ENCODE results near the gene SP2. TPM values are rescaled to one million over a fixed set of nuclear protein-coding genes. Genes with fewer than 3 reads are reported as not detected.

SP2 gene
- total RNA-seq, 2 experiments from 2014 or later = 24.6 to 25.6 TPM

DNA sequence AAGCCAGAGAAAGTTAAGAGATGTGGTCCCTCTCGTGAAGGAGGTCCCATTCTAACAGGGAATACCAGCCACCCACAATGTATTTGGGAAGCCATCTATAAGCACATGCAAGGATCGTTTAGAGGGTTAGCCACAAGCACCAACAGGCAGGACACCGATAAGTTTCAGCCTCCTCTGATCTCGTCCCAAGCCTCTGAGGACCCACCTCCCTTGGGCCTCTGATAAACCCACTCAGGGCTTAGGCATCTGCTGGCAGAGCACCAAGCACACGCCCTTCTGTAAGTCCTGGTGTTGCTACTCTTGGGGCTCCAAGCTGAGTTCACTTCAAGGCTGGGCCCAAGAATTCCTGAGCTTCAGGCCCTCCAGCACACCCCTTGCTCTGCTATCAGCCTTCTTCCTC, 39.9 kb downstream of the SP2 start:
- CTCF ChIA-PET = interaction anchor here (0.9 to 4.2 kb wide), 2 partner anchors 11 to 35 kb away, joined by 3 to 23 read pairs; partner anchors contain the start of gene CDK5RAP3
- peaks cover 5% of the 10 kb centered on the region for H3K36me3 Mint-ChIP-seq (ENCODE audit: low read depth)
- POLR2A ChIA-PET = no interaction called here
- no peaks in the 10 kb centered on the region for H3K27me3 Mint-ChIP-seq
- peaks cover 13% of the 10 kb centered on the region for H3K4me1 Mint-ChIP-seq
- no peak overlapping the region for H3K27ac Mint-ChIP-seq
- no peaks in the 10 kb centered on the region for H3K9me3 Mint-ChIP-seq
- no peak overlapping the region for H3K4me3 Mint-ChIP-seq
- DNase-seq = no peak

GRCh38 chr17:47937941-47938340, 41.9 kb downstream of the SP2 start:
- H3K9me3 Mint-ChIP-seq = no peaks in the 10 kb centered on the region
- DNase-seq = no peak
- ChIA-PET CTCF (interaction anchor here (1.8 to 4.2 kb wide), 2 partner anchors 9 to 96 kb away, joined by 5 to 23 read pairs; partner anchors contain the start of gene SCRN2), POLR2A (no interaction called here)
- peaks cover 2% of the 10 kb centered on the region for H3K36me3 Mint-ChIP-seq (ENCODE audit: low read depth)
- no peak overlapping the region for H3K4me3 Mint-ChIP-seq
- H3K27me3 Mint-ChIP-seq = no peaks in the 10 kb centered on the region
- no peak overlapping the region for H3K27ac Mint-ChIP-seq
- H3K4me1 Mint-ChIP-seq = peaks cover 27% of the 10 kb centered on the region

- POLR2A ChIA-PET = interaction anchor here (0.5 to 4.6 kb wide), 15 partner anchors 9 to 1250 kb away, joined by 3 to 39 read pairs (median 4); partner anchors contain the start of genes CBX1, CDK5RAP3, KPNB1 and LRRC46
Observed at GRCh38 chr17:47941246-47942095, 45.4 kb downstream of the SP2 start, which contains the start of gene PNPO. Gene PNPO, plus strand, starts transcription at chr17:47941571. Its CDS starts 105 bp downstream, at chr17:47941676.

GRCh38 chr17:47942096-47942510, 46.1 kb downstream of the SP2 start:
- no peaks in the 10 kb centered on the region for H3K9me3 Mint-ChIP-seq
- ChIA-PET CTCF (interaction anchor here (0.6 to 12.8 kb wide), 8 partner anchors 9 to 112 kb away, joined by 3 to 229 read pairs (median 6); partner anchors contain the start of genes CDK5RAP3, LRRC46, MRPL10 and SCRN2), POLR2A (interaction anchor here (1.1 to 4.6 kb wide), 10 partner anchors 8 to 1250 kb away, joined by 3 to 39 read pairs (median 7); partner anchors contain the start of genes CDK5RAP3, KPNB1, LRRC46 and MRPL10)
- H3K4me3 Mint-ChIP-seq = peak overlapping the region; percentile 77
- peak overlapping the region; percentile 80 for H3K27ac Mint-ChIP-seq
- DNase-seq = no peak
- peaks cover 33% of the 10 kb centered on the region for H3K36me3 Mint-ChIP-seq (ENCODE audit: low read depth)
- no peaks in the 10 kb centered on the region for H3K27me3 Mint-ChIP-seq
- peaks cover 58% of the 10 kb centered on the region for H3K4me1 Mint-ChIP-seq

More at GRCh38 chr17:47941246-47942095, 45.4 kb downstream of the SP2 start, which contains the start of gene PNPO:
- Mint-ChIP-seq H3K27me3 (no peaks in the 10 kb centered on the region), H3K36me3 (ENCODE audit: low read depth) (peaks cover 26% of the 10 kb centered on the region), H3K27ac (peak within 1 kb of the TSS; percentile 80), H3K9me3 (no peaks in the 10 kb centered on the region), H3K4me1 (peaks cover 56% of the 10 kb centered on the region), H3K4me3 (peak within 1 kb of the TSS; percentile 77)
- peak; percentile 97 for DNase-seq
- CTCF ChIA-PET = interaction anchor here (0.8 to 12.8 kb wide), 13 partner anchors 9 to 138 kb away, joined by 3 to 229 read pairs (median 3); partner anchors contain the start of genes CDK5RAP3, LRRC46, MRPL10 and SCRN2

GRCh38 chr17:47942568-47942967, 46.5 kb downstream of the SP2 start:
- DNase-seq = no peak
- CTCF ChIA-PET = interaction anchor here (0.6 to 12.8 kb wide), 5 partner anchors 12 to 102 kb away, joined by 4 to 229 read pairs (median 6); partner anchors contain the start of genes CDK5RAP3 and SCRN2
- peaks cover 34% of the 10 kb centered on the region for H3K36me3 Mint-ChIP-seq (ENCODE audit: low read depth)
- H3K9me3 Mint-ChIP-seq = no peaks in the 10 kb centered on the region
- POLR2A ChIA-PET = interaction anchor here (1.1 to 4.6 kb wide), 6 partner anchors 8 to 1249 kb away, joined by 3 to 39 read pairs (median 13); partner anchors contain the start of genes CDK5RAP3, KPNB1 and SP2
- no peaks in the 10 kb centered on the region for H3K27me3 Mint-ChIP-seq
- peak overlapping the region; percentile 80 for H3K27ac Mint-ChIP-seq
- H3K4me1 Mint-ChIP-seq = peaks cover 60% of the 10 kb centered on the region
- peak overlapping the region; percentile 77 for H3K4me3 Mint-ChIP-seq

- ChIA-PET POLR2A (interaction anchor here (1.1 to 1.5 kb wide), 3 partner anchors 26 to 73 kb away, joined by 4 to 5 read pairs (median 5); partner anchors contain the start of gene CDK5RAP3), CTCF (interaction anchor here (1.3 to 12.8 kb wide), 5 partner anchors 11 to 69 kb away, joined by 3 to 229 read pairs (median 30); partner anchors contain the start of genes CDK5RAP3 and PRR15L)
- DNase-seq = peak; percentile 31
- H3K27ac Mint-ChIP-seq = peak overlapping the region; percentile 76
- peaks cover 39% of the 10 kb centered on the region for H3K36me3 Mint-ChIP-seq (ENCODE audit: low read depth)
- H3K9me3 Mint-ChIP-seq = no peaks in the 10 kb centered on the region
- no peaks in the 10 kb centered on the region for H3K27me3 Mint-ChIP-seq
- H3K4me1 Mint-ChIP-seq = peaks cover 69% of the 10 kb centered on the region
- H3K4me3 Mint-ChIP-seq = no peak overlapping the region
Observed at GRCh38 chr17:47945080-47945479, 49.0 kb downstream of the SP2 start.

GRCh38 chr17:47945529-47946508, 49.8 kb downstream of the SP2 start:
- Mint-ChIP-seq H3K27me3 (no peaks in the 10 kb centered on the region), H3K4me3 (no peak overlapping the region)
- POLR2A ChIA-PET = interaction anchor here (1.1 to 1.6 kb wide), 4 partner anchors 25 to 72 kb away, joined by 4 to 8 read pairs (median 5); partner anchors contain the start of gene CDK5RAP3

GRCh38 chr17:47946516-47946915, 50.5 kb downstream of the SP2 start:
- Mint-ChIP-seq H3K4me1 (peaks cover 60% of the 10 kb centered on the region), H3K27ac (no peak overlapping the region), H3K4me3 (no peak overlapping the region), H3K27me3 (no peaks in the 10 kb centered on the region), H3K36me3 (ENCODE audit: low read depth) (peaks cover 37% of the 10 kb centered on the region), H3K9me3 (no peaks in the 10 kb centered on the region)
- CTCF ChIA-PET = interaction anchor here (0.6 to 12.8 kb wide), 33 partner anchors 9 to 297 kb away, joined by 3 to 229 read pairs (median 4); partner anchors contain the start of genes CDK5RAP3, KPNB1, LRRC46 and MRPL10
- DNase-seq = no peak
- POLR2A ChIA-PET = interaction anchor here (0.6 to 1.6 kb wide), 5 partner anchors 24 to 118 kb away, joined by 3 to 8 read pairs (median 4); partner anchors contain the start of genes CDK5RAP3 and SCRN2

More at GRCh38 chr17:47945529-47946508, 49.8 kb downstream of the SP2 start:
- Mint-ChIP-seq H3K27ac (peak overlapping the region; percentile 76), H3K9me3 (no peaks in the 10 kb centered on the region), H3K4me1 (peaks cover 65% of the 10 kb centered on the region), H3K36me3 (ENCODE audit: low read depth) (peaks cover 39% of the 10 kb centered on the region)
- CTCF ChIA-PET = interaction anchor here (0.6 to 12.8 kb wide), 13 partner anchors 10 to 297 kb away, joined by 3 to 229 read pairs (median 5); partner anchors contain the start of genes CDK5RAP3, KPNB1 and PRR15L
- DNase-seq = no peak

DNA sequence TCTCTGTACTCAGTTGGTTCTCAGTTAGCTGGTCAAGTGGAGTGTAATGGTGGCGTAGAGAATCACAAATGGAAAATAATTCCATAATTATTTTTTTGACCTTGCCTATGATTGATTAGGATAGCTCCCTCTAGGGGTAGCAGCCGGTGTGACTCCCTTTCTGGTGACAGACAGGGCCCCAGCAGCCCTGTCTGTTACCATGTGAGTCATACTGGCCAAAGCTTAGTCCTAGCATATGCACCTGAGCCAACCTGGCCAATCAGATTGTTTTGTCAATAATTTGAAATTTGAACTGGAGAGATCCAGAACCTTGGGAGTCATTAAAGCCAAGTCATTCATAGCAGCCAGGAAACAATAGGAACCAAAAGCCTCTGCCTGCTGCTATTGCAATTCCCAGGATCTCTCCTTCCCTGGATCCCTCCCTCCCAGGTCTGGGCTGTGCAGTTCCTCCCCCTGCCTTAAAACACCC, 50.9 kb downstream of the SP2 start:
- DNase-seq = peak; percentile 84
- Mint-ChIP-seq H3K27ac (peak overlapping the region; percentile 34), H3K9me3 (no peaks in the 10 kb centered on the region), H3K36me3 (ENCODE audit: low read depth) (peaks cover 37% of the 10 kb centered on the region), H3K27me3 (no peaks in the 10 kb centered on the region), H3K4me1 (peaks cover 59% of the 10 kb centered on the region), H3K4me3 (no peak overlapping the region)
- CTCF ChIA-PET = interaction anchor here (0.6 to 12.8 kb wide), 39 partner anchors 9 to 709 kb away, joined by 3 to 229 read pairs (median 4); partner anchors contain the start of genes CDK5RAP3, KPNB1, LRRC46 and MRPL10
- POLR2A ChIA-PET = interaction anchor here (0.6 to 1.6 kb wide), 6 partner anchors 24 to 117 kb away, joined by 3 to 8 read pairs (median 4); partner anchors contain the start of genes CDK5RAP3 and SCRN2

DNA sequence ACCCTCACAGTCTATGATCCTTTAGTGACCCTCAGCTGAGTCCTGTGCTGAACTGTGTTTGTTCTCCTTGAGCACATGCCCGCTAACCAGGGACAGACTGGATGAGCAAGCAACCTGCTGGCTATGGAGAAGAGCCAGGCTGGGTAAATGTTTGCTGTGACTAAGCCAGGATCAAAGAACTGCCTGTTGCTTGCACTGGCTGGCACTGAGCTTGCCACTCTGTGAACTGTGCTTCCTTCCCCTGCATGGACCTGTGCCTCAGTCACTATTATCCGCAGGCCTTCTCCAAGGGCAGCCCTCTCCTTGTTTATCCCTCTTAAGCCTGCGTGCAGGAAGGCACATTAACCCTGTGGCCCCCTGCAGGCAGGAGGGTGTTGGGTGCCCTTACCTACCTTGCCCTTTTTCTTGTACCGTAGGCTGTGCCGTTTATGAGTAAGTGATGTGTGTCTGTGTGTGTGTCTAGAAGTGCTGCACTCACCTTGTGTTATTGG, 52.7 kb downstream of the SP2 start:
- ChIA-PET CTCF (interaction anchor here (1.5 to 12.8 kb wide), 12 partner anchors 18 to 131 kb away, joined by 3 to 229 read pairs (median 8); partner anchors contain the start of genes CDK5RAP3 and SCRN2), POLR2A (interaction anchor here (0.6 to 3.2 kb wide), 4 partner anchors 7 to 143 kb away, joined by 3 to 19 read pairs (median 12); partner anchors contain the start of genes CDK5RAP3, PNPO and SP2)
- no peak overlapping the region for H3K4me3 Mint-ChIP-seq
- no peaks in the 10 kb centered on the region for H3K27me3 Mint-ChIP-seq
- H3K27ac Mint-ChIP-seq = peak overlapping the region; percentile 68
- H3K36me3 Mint-ChIP-seq (ENCODE audit: low read depth) = peaks cover 34% of the 10 kb centered on the region
- DNase-seq = no peak
- H3K4me1 Mint-ChIP-seq = peaks cover 43% of the 10 kb centered on the region
- H3K9me3 Mint-ChIP-seq = no peaks in the 10 kb centered on the region
